Keratinocyte (primary cell): ENCODE measurements around the gene PLEKHH1.

ENCODE experiments used
- EZH2 ChIP-seq: IDR thresholded peaks from one replicate; pipeline ENCODE4 v1.6.1; 2012; ENCODE audit warnings: inconsistent platforms, mild to moderate bottlenecking, low read length, moderate library complexity
- TF ChIP-seq, protein P1 (sequence below), 3 experiments: IDR thresholded peaks in 1 of 3; conservative IDR thresholded peaks in 1 of 3; optimal IDR thresholded peaks in 1 of 3; 2 replicates in 2 of 3; 3 replicates in 1 of 3; pipeline versions ENCODE3 to v1.5.1; 2011; ENCODE audit warnings: low read length in 3 of 3, mild to moderate bottlenecking in 3 of 3, moderate library complexity in 2 of 3, control low read depth in 1 of 3, inconsistent platforms in 1 of 3; ENCODE audit not compliant: insufficient read depth in 2 of 3; ENCODE audit errors: extremely low read depth in 1 of 3

DNA sequence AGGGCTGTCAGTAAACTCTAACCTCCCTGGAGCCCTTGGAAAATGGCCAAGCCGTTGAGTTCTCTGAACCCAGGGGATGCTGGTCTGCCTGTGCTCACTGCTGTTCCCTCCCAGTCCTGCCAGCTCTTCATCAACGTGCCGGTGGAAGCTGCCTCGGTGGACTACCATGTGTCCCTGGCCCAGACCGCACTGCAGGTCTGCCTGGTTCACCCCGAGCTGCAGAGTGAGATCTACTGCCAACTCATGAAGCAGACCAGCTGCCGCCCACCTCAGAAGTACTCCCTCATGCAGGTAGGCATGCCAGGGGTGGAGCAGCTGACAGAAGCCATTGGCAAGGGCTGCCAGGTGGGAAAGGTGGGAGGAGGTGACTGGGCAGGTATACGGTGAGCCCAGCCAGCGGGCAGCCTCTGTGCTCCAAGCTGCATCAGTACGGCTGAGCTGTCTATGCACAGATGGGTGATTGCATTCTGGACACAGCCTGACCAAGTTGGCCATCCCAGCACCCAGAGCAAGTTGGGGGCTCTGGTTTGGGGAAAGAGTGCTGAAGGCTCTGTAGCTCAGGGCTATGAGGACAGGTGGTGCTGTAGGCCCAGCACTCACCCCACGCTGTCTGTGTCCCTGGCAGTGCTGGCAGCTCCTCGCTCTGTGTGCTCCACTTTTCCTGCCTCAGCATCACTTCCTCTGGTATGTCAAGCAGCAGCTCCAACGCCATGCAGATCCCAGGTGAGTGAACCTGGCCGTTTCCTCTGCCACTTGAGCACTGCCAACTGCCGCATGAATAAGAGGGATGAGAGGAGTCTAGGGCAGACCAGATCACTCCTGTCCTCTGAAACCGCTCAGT lies 45.0 kb downstream of the PLEKHH1 start:
- TF ChIP-seq, protein P1, sequence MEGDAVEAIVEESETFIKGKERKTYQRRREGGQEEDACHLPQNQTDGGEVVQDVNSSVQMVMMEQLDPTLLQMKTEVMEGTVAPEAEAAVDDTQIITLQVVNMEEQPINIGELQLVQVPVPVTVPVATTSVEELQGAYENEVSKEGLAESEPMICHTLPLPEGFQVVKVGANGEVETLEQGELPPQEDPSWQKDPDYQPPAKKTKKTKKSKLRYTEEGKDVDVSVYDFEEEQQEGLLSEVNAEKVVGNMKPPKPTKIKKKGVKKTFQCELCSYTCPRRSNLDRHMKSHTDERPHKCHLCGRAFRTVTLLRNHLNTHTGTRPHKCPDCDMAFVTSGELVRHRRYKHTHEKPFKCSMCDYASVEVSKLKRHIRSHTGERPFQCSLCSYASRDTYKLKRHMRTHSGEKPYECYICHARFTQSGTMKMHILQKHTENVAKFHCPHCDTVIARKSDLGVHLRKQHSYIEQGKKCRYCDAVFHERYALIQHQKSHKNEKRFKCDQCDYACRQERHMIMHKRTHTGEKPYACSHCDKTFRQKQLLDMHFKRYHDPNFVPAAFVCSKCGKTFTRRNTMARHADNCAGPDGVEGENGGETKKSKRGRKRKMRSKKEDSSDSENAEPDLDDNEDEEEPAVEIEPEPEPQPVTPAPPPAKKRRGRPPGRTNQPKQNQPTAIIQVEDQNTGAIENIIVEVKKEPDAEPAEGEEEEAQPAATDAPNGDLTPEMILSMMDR (optimal IDR thresholded peaks at IDR 0.05 in 1 of 3, IDR thresholded peaks at IDR 0.05 in 1 of 3, conservative IDR thresholded peaks at IDR 0.05 in 1 of 3; ENCODE audit: extremely low read depth in 1 of 3, insufficient read depth in 2 of 3, low read length in 3 of 3): no peak
- no peak for TF ChIP-seq EZH2
